H4 (cell line): Measurements from ENCODE around the gene ATAD5. TPM values are rescaled to one million over a fixed set of nuclear protein-coding genes. Genes with fewer than 3 reads are reported as not detected.
"Not testable (repeated sequence)": the region's sequence is repeated elsewhere in the genome, so short reads cannot be mapped to it uniquely, and the experiment has no call there.

Source experiments
- DNase-seq: peaks from one replicate; pipeline ENCODE4 v3.0.0-alpha.2; 2015; ENCODE audit warnings: low spot score
- total RNA-seq: library from RNA; depleted of rRNA; stranded (reverse); fragments of >200 nt; shearing (Covaris generic); gene quantifications from 2 replicates; pipeline ENCODE4 v1.2.3, GENCODE V29; 2014

The ATAD5 gene
- total RNA-seq, 1 experiment from 2014 or later = 4.5 TPM

DNA sequence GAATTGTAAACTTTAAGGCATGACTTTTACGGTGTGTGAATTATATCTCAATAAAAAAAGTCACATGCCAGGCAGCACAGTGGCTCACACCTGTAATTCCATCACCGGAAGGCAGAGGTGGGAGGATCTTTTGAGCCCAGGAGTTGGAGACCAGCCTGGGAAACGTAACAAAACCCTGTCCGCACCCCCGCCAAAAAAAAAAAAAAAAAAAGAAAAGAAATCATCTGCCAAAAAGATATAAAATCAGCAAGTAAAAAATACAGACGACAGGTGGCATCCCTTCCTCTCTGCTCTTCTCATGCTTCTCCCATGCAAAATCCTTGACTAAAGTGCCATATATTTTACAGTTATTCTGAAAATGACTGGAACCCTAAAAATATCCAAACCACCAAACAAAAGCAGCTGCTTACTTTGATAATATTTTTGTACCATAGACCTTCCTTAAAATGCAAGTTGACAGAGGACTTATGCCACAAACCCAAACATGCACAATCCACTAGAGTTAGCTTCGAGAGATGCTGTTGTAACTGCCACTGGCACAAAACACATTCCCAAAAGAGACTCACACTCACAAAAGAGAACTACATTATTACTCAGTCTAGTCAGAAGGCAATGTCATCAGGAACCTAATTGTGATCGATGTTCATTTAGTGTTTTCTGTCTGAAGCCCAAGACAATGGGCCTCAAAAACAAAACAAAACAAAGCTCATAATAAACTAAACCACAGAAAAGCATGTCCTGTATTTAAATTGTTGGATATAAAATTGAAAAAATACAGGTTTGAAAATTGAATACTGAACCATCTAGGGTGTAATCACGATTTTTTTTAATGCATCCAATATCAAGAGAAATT is 9.7 kb upstream of the ATAD5 start:
- DNase-seq = no peak

DNA sequence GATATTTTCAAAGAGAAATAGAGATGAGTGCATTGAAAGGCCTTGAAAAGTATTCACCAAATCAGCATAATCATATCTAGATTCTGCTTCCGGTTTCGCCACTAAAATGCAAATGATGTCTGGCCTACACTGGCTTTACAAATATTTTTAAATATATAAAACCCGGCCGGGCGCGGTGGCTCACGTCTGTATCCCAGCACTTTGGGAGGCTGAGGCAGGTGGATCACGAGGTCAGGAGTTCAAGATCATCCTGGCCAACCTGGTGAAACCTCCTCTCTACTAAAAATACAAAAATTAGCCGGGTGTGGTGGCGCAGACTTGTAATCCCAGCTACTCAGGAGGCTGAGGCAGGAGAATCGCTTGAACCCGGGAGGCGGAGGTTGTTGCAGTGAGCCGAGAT is 8.8 kb upstream of the ATAD5 start:
- DNase-seq = not testable (repeated sequence)

DNA sequence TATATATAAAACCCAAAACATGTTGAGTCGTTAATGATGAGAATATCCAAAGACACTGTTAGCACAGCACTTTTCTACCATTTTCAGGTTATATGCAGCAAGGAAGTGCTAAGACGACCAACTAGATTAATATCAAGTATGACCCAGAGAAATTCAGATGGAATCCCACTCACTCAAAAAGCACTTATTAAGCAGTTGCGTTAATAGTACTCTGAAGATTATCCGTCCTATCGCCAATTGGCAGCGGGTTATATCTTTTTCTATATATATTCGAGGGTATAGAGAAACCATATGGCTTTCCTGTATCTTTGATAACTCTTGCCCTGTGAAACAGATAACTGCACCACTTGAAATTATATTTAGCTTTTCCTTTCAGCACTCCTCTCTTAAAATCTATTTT is 8.3 kb upstream of the ATAD5 start:
- DNase-seq = no peak

DNA sequence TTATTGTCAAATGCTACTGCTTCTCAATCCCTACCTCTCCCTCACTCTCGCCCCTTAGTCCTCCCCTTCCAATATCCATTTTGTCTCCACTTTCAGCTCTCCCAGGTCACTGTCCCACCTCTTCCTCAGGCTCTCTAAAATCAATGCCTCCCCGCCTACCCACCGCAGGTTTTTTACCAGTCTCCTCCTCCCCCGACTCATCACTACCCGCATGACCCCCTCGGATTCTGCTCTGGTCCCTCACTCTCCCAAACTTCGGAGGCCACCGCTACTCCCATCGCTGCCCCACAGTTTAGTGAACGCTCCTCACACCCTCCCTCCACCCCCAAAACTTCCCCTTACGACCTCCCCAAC is 7.8 kb upstream of the ATAD5 start:
- no peak for DNase-seq

- peak; percentile 79 for DNase-seq
Observed at GRCh38 chr17:30824356-30825145, 7.2 kb upstream of the ATAD5 start, which contains the start of gene CRLF3. Gene CRLF3 (minus strand): TSS chr17:30824692. CDS start chr17:30824651, 41 bp downstream.

DNA sequence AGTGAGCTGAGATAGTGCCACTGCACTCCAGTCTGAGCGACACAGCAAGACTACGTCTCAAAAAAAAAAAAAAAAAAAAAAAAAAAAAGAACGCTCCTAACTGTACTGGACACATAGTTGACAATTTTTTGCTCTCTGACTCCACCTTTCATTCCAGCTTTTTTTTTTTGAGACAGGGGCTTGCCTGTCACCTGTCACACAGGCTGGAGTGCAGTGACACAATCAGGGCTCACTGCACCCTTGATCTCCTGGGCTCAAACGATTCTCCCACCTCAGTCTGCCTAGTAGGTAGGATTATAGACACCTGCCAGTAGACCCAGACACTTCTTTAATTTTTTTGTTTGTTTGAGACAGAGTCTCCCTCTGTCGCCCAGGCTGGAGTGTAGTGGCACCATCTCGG is 4.7 kb upstream of the ATAD5 start:
- DNase-seq = no peak

DNA sequence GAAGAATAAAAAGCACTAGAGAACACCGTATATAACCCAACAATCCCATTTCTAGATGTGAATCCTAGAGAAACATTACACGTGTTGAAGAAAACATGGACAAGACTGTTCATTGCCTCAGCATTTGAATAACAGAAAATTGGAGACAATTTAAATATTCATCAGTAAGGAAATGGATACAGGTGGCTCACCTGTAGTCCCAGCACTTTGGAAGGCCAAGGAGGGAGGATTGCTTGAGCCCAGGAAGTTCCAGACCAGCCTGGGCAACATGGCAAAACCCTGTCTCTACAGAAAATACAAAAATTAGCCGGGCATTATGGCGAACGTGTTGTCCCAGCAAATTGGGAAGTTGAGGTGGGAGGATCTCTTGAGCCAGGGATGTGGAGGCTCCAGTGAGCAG is 2.7 kb upstream of the ATAD5 start:
- no peak for DNase-seq

- no peak for DNase-seq
Observed at GRCh38 chr17:30831257-30831656, 509 bp upstream of the ATAD5 start.

DNA sequence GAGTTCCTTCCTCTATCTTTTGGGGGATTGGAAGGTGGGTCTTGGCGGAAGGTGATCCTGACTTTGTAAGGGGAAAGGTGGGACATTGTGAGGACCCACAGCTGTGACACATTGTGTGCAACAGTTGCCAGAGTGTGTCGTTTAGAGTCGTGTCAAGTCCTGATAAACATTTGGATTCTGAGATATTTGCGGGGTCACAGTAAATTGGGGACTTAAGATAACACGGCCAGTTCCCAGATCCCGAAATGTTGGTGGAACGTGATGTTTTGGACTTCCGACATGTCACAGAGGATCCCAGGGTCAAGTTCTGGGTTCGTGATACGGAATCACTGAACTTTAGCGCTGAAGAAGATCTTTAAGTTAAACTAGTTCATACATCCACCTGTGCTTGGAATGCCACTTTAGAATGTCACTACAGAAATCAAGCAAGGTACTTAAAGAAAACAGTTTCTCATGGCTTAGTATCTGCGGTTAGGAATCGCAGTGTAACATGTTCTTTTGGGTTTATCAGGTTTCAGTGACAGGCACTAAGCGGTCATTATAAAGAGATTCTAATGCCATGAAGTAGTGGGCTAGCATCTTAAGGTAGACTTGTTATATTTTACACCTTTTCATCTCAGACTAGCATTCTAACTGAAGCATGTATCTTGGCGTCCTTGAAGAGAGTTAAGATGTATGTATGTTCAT is 815 bp downstream of the ATAD5 start:
- no peak for DNase-seq

GRCh38 chr17:30838202-30838807 is 6.5 kb downstream of the ATAD5 start:
- no peak for DNase-seq

DNA sequence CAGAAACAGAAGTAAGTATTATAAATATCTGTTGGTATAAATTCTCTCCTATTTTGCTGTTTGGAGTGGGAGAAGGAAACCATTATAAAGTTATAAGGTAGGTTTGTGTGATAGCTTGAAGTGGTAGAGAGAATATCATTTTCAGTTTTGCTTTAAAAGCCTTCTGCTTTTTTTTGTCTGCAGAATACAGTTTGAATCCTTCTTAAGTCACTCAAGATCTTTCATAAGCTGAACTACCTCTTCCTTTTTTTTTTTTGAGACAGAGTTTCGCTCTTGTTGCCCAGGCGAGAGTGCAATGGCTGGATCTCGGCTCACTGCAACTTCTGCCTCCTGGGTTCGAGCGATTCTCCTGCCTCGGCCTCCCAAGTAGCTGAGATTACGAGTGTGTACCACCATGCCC is 9.0 kb downstream of the ATAD5 start:
- DNase-seq = no peak

DNA sequence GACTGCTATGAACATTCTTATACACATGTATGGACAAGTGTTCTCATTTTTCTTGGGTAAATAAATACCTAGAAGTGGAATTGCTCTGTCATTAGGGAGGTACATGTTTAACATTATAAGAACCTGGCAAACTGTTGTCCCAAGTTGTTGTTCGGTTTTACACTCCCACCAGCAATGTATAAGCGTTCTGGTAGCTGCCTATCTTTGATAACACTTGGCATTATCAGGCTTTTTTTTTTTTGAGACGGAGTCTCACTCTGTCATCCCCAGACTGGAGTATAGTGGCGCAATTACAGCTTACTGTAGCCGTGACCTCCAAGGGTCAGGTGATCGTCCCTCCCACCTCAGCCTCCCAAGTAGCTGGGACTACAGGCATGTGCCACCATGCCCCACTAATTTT is 16.3 kb downstream of the ATAD5 start:
- DNase-seq = no peak

GRCh38 chr17:30854146-30854545 is 22.4 kb downstream of the ATAD5 start:
- no peak for DNase-seq

GRCh38 chr17:30858556-30859250 is 26.9 kb downstream of the ATAD5 start:
- peak; percentile 6 for DNase-seq

- DNase-seq = no peak
Observed at GRCh38 chr17:30864636-30865035, 32.9 kb downstream of the ATAD5 start.

- DNase-seq = no peak
Observed at GRCh38 chr17:30869005-30869404, 37.2 kb downstream of the ATAD5 start.

- no peak for DNase-seq
Observed at GRCh38 chr17:30886187-30886586, 54.4 kb downstream of the ATAD5 start.

- no peak for DNase-seq
Observed at GRCh38 chr17:30894236-30894635, 62.5 kb downstream of the ATAD5 start.

- no peak for DNase-seq
Observed at GRCh38 chr17:30897311-30897710, 65.5 kb downstream of the ATAD5 start.

- no peak for DNase-seq
Observed at GRCh38 chr17:30905742-30906100, 74.0 kb downstream of the ATAD5 start.

- peak; percentile 86 for DNase-seq
Observed at GRCh38 chr17:30906101-30906911, 74.5 kb downstream of the ATAD5 start, which contains the start of gene TEFM. Gene TEFM (minus strand): TSS chr17:30906238. CDS start chr17:30906198, 40 bp downstream.
